IPS DF 19.7 (cell line): ENCODE measurements around the gene NAT16.
A peak's percentile ranks its signal among the peaks of the same experiment; 100 is the strongest.
"Not testable (repeated sequence)": the region's sequence is repeated elsewhere in the genome, so short reads cannot be mapped to it uniquely, and the experiment has no call there.

ENCODE experiments used
- DNase-seq: peaks from one replicate; pipeline ENCODE4 v3.0.0-alpha.2; 2013; ENCODE audit warnings: low read depth, low spot score

NAT16 gene

GRCh38 chr7:101156866-101157589 lies 23.1 kb downstream of the NAT16 start:
- no peak for DNase-seq

- no peak for DNase-seq
Measured at GRCh38 chr7:101156277-101156676, 23.8 kb downstream of the NAT16 start.

- no peak for DNase-seq
Measured at GRCh38 chr7:101155303-101155702, 24.8 kb downstream of the NAT16 start.

DNA sequence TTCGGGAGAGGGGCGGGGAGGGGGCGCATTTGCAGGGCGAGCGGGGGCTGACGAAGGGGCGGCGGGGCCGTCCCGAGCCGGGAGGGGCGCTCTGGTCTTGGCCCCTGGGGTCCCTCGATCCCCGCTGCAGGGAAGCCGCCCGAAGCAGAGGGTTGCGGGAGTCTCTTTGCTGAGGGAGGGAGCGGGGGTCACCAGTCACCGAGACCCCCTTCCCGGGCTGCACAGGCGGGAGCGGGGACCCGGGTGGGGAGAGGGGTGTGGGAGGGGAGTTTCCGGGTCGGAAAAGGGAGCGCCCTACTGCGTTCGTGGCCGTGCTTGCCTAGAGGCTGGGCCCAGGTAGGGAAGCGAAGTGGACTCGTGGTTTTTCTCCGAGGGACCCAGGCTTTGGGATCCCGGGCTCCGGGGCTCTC lies 25.4 kb downstream of the NAT16 start:
- no peak for DNase-seq

DNA sequence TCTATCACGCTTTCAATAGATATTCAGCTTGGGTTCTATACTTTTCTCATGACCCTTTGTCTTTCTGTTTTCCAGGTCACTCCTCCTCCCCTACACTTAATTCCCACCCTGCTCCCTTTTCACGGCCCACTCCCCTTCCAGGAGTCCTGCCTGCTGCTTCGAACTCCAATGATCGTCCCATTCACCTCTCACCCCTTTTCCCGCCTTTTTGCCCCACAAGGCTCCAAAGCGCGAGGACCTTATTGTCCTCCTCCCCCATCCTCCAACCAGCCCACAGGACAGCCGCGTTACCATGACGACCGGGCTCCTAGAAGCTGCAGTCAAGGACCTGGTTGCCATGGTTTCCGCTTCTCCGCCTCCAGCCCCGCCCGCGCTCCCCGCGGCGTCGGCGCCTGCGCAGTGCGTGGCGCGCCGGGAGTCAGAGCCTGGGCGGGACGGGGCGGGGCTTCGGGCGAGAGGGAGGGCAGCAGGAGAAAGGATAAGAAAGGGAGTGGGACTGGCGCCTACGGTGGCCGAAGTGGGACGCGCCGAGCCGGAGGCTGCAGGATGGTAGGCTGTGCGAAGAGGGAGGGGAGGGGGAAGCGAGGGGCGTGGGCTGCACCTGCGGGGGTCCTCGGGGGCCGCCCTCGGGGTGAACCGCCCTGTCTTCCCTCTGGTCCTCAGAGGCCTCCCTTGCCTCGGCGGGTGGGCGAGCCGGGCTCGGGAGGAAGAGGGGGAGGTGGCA lies 26.0 kb downstream of the NAT16 start, which contains the start of gene AP1S1:
Gene AP1S1 (plus strand): TSS at position 508 of the 724 bp plus-strand sequence. CDS start 39 bp downstream, at position 547.
- DNase-seq = peak; percentile 100

DNA sequence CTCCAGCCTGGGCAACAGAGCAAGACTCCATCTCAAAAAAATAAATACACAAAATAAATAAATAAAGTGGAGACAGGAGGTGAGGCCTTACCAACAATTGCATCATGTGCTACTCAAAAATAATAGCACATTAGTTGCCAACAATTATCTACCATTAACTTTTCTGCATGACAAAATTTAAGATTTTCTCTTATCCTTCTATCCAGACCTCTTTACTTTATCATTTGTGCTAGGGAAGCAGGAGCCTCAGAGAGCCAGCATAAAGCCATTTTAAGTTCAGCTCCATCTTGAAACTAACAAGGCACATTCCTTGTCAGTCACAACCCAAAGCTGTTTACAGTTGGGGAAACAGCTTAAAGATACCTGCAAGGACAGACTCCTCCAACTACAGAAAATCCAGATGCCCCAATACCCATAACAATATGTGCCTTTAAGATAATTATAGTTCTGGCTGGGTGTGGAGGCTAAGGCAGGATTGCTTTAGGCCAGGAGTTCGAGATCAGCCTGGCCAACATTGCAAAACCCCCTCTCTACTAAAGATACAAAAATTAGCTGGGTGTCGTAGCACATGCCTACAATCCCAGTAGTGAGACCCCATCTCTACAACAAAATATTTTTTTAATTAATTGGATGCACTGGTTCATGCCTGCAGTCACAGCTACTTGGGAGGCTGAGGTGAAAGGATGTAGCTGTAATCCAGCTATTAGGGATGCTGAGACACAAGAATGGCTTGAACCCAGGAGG lies 28.0 kb downstream of the NAT16 start:
- DNase-seq = no peak

DNA sequence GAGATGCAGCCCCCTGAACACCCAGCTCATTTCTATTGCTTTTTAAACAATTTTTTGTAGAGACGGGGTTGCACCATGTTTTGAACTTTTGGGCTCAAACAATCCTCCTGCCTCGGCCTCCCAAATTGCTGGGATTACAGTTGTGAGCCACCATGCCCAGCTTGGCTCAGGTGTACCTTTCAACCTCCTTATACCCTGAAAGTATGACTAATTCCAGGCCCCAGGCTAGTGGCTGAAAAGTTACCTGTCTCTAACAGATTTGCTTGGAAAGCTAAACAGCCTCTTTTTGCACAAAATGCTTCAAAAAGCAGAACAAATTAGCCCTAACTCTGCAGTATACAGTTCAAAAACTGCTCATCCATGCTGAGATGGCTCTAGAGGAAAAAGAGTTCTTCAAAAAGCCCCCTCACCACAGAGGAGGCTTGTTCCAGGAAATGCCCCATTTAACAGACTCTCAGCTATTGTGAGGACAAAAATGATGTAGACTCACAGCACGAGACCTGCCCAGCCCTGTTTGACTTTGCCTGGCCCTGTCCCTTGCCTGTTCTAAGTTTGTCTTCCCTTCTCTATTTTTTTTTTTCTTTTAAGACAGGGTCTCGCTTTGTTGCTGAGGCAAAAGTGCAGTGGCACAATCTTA lies 39.2 kb downstream of the NAT16 start:
- no peak for DNase-seq

GRCh38 chr7:101140339-101140699 lies 39.8 kb downstream of the NAT16 start:
- no peak for DNase-seq

DNA sequence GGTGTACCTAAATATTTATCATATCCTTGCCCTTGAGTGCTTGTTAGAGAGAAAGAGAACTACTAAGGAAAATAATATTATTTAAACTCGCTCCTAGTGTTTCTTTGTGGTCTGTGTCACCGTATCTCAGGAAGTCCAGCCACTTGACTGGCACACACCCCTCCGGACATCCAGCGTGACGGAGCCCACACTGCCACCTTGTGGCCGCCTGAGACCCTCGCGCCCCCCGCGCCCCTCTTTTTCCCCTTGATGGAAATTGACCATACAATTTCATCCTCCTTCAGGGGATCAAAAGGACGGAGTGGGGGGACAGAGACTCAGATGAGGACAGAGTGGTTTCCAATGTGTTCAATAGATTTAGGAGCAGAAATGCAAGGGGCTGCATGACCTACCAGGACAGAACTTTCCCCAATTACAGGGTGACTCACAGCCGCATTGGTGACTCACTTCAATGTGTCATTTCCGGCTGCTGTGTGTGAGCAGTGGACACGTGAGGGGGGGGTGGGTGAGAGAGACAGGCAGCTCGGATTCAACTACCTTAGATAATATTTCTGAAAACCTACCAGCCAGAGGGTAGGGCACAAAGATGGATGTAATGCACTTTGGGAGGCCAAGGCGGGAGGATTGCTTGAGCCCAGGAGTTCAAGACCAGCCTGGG lies 41.8 kb downstream of the NAT16 start:
- DNase-seq = peak; percentile 78

DNA sequence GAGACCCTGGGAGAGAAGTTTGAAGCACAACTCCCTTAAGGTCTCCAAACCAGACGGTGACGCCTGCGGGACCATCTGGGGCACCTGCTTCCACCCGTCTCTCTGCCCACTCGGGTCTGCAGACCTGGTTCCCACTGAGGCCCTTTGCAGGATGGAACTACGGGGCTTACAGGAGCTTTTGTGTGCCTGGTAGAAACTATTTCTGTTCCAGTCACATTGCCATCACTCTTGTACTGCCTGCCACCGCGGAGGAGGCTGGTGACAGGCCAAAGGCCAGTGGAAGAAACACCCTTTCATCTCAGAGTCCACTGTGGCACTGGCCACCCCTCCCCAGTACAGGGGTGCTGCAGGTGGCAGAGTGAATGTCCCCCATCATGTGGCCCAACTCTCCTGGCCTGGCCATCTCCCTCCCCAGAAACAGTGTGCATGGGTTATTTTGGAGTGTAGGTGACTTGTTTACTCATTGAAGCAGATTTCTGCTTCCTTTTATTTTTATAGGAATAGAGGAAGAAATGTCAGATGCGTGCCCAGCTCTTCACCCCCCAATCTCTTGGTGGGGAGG lies 42.4 kb downstream of the NAT16 start:
- no peak for DNase-seq

DNA sequence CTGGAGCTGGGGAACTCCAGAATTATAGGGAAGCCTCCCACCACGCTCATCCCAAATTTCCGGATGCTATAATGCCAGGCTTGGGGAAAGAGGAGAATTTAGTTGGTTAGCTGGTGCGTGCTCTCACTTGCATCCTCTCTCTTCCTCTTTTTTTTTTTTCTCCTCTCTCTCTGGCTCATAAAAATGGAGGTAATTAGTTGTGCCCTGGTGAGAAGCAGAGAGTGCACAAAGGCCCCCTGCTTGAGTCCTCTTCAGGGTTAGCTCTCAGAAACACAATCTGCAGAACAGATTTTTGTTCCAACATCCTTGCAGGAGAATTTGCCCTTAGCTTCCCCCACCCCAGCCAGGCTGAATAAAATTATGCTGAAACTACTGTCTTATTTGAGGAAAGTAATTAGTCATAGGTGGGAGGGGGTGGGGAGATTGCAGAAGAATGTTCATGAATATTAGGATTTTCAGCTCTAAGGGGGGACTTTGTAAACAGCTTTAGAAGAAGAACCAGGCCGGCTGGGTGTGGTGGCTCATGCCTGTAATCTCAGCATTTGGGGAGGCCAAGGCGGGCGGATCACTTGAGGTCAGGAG lies 45.6 kb downstream of the NAT16 start:
- DNase-seq = no peak

DNA sequence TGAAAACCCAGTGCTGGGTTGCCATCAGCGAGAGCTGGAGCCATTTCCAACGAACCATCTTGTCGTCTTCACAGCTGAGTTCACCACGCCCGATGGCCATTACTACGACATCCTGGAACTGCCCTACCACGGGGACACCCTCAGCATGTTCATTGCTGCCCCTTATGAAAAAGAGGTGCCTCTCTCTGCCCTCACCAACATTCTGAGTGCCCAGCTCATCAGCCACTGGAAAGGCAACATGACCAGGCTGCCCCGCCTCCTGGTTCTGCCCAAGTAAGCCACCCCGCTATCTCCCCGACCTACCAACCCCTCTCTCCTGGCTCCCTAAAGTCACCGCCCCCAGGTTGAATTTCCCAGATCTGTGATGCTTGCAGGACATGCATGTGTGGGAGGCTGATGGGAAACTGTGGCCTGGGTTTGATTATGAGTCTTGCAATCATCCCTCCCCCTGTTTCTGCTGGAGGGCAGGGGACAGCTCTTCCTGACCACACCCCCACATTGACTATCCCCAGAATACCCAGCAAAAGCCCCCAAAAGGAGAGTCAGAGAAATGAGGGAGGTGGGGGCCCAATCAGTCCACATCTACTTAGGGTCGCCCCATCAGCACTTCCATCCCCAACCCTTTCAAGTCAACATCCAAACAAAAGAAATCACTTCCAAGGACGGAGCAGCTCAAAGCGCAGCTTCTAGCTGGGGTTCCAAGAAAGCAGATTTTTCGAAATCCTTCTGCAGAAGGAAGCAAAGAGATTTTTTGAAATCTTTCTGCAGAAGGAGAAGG lies 46.3 kb downstream of the NAT16 start:
- no peak for DNase-seq

GRCh38 chr7:101132626-101133600 lies 47.2 kb downstream of the NAT16 start:
- DNase-seq = not testable (repeated sequence)

GRCh38 chr7:101129603-101130117 lies 50.4 kb downstream of the NAT16 start:
- no peak for DNase-seq

DNA sequence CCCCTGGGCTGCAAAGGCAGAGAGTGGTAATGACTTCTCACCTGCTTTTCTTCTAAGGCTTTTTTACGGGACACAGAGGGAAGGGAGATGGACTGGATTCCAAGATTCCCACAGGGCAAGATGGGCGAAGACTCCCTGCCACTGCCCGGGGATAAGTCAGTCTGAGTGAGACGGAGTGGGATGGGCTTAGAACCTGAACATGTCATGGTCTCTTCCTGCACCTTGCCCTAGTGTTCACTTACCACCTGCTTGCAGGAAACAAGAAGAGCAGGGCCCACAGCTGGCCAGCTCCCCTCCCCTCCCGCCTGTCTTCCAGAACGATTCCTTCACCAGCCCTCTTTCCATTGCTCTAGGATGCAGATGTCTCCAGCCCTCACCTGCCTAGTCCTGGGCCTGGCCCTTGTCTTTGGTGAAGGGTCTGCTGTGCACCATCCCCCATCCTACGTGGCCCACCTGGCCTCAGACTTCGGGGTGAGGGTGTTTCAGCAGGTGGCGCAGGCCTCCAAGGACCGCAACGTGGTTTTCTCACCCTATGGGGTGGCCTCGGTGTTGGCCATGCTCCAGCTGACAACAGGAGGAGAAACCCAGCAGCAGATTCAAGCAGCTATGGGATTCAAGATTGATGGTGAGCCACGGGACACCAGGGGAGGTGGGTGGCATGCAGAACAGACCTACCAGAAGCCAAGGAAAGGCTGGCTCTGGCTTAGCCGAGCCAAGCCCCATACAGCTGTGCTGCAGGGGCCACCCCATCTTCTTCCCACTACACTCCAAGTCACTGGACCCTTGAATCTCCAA lies 51.9 kb downstream of the NAT16 start:
- no peak for DNase-seq

GRCh38 chr7:101127460-101128039 lies 52.5 kb downstream of the NAT16 start:
- DNase-seq = no peak
